H4 (cell line): ENCODE data around the gene HSPB9. TPM values are rescaled to one million over a fixed set of nuclear protein-coding genes. Genes with fewer than 3 reads are reported as not detected.
"Not testable (repeated sequence)": the region's sequence is repeated elsewhere in the genome, so short reads cannot be mapped to it uniquely, and the experiment has no call there.

ENCODE experiments used
- DNase-seq: peaks from one replicate; pipeline ENCODE4 v3.0.0-alpha.2; 2015; ENCODE audit warnings: low spot score
- total RNA-seq: library from RNA; depleted of rRNA; stranded (reverse); fragments of >200 nt; shearing (Covaris generic); gene quantifications from 2 replicates; pipeline ENCODE4 v1.2.3, GENCODE V29; 2014; rRNA removed

Gene HSPB9
- total RNA-seq, 1 experiment from 2014 or later = not detected

DNA sequence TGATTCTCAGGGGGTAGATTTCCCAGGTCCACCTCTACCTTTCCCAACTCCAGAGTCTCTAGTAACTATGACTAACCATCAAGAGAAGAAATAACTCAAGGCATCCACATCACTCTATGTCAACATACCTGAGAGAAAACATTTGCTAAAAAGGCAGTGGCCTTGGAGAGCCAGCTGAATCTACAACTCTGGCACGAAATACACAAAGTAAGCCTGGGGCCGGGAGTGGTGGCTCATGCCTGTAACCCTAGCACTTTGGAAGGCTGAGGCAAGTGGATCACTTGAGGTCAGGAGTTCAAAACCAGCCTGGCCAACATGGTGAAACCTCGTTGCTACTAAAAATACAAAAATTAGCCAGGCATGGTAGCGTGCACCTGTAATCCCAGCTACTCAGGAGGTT, 20.5 kb downstream of the HSPB9 start:
- not testable (repeated sequence) for DNase-seq

DNA sequence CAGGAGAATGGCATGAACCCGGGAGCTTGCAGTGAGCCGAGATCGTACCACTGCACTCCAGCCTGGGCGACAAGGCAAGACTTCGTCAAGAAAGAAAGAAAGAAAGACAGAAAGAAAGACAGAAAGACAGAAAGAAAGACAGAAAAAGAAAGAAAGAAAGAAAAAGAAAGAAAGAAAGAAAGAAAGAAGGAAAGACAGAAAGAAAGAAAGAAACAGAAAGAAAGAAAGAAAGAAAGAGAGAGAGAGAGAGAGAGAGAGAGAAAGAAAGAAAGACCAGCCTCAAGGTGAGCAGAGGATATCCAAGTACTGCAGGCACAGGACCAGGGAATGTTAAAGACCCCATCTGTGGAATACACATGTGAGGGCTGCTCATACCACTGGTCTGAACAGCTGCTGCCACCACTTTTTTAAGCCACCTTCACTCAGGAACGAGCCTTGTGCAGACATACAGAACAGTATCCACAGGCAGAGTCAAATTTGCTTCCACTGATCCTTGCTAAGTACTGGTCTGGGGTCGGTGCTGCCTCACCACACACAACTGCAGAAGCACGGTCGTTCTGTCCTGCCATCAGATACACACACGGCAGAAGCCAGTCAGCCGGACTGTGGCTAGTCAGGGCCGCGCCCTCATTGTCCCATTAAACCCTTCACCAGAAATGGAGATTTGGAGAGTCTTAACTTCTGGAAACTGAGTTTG, 24.5 kb downstream of the HSPB9 start:
- DNase-seq = no peak

DNA sequence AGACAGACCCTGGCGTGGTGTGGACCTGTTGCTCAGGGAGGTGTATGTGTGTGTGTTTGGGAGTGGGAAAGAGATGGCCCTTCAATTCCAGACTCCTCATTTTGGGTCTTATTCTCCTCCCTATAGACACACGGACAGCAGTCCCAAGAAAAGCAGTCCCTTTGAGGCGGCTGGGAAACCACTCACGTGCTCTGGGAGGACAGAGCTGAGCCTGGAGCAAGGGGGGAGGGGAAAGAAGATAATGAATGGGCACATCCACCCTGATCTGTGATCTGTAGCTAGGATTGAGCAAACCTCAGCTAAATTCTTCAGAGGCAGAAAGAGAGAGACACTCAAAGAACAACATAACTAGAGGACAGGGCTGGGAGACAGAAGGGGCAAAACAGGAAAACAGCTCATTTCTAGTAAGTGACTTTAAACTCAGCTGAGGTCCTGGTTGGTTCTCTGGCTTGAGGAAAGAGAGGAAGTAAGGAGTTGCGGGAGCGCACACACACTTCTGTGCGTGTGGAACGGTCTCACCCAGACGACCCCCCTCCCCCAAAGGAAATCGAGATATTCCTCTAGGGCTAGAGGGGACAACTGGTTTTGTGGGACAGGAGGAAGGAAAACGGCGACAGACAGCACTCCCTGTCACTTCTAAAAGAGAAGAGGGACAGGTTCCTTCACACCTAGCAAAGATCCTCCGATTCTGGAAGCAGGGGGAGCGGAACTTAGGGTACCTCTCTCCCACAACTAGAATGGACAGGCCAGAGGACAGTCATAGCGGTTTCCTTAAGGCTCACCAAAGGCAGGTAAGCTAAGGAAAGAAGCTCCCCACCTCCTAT, 31.5 kb downstream of the HSPB9 start:
- DNase-seq = no peak

DNA sequence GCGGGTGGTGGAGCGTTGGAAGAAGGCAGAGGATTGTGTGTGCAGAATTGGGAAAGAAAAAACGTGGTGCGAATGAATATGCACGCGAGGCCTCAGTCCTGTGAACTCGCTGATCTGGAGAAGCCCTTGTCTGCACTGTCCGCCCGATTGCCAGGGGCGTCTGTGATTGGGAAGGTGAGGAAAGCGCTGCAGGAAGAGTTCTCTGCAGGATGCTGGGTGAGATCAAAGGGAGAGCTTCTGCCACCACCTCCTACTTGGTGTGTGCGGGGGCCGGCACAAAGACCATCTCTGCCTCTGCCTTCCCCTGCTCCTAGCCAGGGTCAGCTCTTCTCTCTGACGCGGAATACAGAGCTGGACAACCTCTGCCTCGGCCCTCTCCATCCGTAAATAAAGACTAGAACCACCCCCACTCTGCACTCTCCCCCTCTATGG, 33.0 kb downstream of the HSPB9 start:
- DNase-seq = no peak

DNA sequence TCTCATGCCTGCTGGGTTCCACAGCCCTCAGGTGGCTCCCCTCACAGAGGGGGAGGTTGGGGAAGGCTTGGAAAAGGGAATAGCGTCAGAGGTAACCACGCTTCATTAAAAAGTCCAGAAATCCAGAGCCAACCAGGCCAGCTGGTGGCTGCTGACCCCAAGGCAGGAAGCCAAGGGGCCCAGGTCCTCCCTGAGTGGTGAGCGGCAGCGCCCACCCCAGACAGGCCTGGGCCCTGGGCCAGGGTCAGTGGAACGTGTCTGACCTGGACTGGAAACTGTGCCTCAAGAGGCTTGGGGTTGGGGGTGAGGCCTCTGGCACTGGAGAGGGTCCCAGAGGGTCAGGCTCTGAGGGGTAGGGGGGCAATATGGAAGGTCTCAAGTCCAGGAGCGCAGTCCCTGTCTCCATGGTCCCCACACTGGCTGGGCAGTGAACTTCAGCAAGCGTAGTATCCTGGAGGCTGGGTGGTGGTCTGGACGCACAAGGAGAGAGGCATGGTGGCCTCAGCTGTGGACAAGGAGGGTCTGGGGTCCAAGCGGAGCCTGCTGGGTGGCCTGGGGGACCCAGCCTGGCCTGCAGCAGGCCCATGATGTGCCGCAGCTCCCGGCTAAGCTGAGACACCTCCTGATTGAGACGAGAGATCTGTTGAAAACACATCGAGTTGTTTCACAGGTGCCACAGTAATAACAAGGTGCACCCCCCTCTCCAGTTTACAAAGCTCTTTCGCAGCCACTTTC, 37.4 kb downstream of the HSPB9 start:
- no peak for DNase-seq

DNA sequence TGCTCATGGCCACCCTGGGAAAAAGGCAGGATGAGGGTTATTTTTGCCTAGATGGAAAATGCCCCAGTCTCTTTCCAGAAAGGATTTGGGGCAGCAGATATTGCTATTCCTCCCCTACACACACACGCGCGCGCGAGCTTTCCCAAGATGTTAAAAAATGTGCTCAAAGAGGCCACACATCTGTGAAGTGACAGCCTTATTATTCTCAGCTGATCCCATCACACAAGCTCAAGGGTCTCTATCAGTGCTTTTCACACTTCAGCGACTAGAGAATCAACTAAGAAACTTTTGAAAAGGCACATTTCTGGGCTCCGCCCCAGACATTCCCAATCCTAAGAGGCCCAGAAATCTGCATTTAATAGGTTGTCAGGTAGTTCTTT, 37.9 kb downstream of the HSPB9 start:
- DNase-seq = no peak

DNA sequence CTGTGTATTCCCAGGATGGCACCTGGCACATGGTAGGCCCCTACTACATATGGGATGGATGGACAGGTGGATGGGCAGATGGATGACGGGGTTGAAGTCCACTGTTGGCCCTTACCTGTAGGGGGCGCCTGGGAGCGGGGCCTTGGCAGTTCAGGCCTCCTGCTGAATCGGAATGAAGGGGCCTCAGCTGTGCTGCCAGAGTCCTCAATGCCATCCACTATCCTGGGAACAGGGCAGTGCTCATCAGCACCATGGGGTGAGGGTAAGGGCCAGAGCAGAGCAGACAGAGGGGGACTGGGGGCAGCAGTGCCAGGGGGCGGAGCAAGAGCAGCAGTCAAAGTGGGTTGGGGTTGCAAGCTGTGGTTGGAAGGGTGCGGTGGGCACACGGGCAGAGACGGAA, 40.5 kb downstream of the HSPB9 start:
- no peak for DNase-seq

DNA sequence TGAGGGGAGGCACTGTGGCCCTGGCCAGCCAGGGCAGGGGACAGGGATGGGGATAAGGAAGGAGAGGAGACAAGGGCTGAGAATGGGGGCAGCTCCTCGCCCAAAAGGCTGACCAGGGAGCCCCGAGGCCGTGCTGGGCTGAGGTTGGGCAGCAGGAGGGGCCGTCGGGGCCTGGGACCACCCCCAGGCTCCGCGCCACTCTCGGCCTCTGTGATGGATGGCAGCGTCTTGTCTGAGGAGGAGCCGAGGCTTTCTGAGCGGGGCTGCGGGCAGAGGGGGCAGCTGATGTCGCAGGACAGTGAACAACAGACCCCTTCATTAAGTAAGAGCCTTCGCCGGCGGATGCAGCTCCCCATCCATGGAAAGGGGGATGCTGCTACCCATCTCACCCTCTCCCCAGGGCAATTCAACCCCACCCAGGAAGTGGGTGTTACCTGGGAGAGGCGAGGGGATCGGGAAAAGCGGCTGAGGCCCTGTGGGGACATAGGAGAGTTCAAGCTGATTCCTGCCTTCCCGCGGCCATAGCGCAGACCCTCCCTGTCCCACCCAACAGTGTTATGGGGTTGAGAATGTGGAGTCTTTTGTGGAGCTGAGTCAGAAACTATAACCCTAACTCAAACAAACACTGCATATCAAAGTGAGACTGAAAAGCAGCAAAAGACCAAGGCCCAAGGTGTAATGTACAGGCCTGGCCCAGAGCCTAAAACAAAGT, 41.2 kb downstream of the HSPB9 start:
- DNase-seq = no peak

DNA sequence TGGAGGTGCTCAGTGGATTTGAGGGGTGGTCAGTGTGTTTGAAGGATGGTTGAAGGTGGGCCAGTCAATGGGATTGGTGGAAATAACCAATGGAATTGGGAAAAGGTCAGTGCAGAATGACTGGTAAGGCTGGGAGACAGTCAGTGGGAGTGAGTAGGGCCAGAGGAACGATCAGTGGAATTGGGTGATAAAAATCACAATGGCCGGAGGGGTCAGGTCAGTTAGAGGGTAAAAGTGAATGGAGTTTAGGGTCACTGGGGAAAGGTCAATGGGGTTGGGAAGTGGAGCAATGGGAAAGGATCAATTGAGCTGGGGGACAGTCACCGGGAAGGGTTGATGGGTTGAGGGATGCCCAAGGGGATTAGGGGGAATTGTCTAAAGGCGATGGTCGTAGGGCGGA, 43.1 kb downstream of the HSPB9 start:
- DNase-seq = no peak

DNA sequence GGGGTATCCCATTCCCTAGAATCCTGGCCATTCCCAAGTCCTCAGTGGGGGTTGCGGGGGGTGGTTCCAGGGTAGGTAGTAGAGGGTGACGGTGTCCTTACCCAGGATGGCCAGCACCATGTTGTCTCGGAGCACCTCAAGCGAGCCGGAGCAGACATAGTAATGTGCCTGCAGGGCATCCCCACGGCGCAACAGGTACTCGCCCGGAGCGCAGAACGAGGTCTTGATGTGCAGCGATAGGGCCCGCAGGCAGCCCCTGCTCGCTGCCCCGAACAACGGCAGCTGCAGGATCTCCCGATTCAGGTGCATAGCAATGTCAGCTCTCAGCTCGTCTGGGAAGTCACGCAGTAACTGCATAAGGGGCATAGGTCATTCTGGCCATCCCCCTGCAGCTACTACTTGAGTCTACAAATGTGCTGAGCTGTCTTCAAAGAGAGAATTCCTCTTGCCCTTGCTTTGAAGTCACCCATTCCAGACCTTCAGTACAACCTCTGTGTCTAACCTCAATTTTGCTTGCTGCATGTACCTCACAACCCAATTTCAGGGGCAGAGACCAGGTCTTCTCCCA, 43.7 kb downstream of the HSPB9 start:
- no peak for DNase-seq

DNA sequence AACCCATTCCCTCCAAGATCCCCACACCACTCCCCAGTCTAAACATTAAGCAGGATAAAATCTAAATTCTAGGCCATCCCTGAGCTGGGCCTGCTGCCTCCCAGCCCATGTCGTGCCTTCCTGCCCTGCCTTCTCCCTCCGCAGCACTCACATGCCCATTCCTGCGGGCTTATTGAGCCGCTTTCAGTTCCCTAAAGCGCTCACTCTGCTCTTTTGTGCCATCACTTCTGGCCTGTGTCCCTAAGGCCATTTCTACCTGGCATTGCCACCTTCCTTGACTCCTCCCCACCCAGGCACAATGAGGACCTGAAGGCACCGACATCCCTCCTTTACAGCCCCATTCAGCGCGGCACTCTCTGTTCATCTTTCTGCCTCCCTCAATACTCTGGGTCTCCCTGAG, 45.2 kb downstream of the HSPB9 start:
- DNase-seq = no peak

DNA sequence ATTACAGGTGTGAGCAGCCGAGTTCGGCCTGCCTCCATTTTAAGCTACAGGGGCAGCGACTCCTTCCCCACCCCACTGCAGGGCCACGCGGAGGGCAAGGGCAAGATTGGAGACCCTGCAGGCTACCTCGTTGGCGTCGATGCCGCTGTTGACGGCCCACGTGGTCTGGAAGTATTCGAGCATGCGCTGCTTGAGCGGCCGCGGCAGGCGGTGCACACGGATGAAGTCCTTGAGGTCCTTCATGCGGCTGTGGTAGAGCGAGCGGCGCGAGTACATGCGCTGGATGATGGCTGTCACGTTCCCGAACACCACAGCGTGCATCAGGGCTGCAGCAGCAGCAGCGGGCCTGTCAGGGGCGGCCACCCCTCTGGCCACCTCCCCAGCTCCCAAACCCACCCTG, 46.7 kb downstream of the HSPB9 start:
- DNase-seq = no peak

DNA sequence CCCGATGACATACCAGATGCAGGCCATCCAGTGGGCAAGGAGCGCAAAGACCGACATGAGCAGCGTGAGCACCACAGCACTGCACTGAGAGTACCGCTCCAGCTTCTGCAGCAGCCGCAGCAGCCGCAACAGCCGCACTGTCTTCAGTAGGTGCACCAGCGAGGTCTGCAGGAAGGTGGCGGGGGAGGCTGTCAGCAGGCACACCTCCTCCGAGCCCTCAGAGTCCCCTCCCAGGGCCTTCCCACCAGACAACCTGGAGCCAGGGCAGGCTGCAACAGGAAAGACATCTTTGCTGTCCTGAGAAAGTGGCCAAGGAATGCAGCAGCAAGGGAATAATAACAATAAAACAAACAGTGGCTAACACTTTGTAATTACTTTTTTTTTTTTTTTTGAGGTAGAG, 49.2 kb downstream of the HSPB9 start:
- DNase-seq = no peak

Other genes with a start within 250 kb of the HSPB9 start
- gene ACLY, start 203.9 kb upstream of the HSPB9 start, total RNA-seq = 98.9 and 101 TPM in 2 replicates
- gene ODAD4, start 192.2 kb upstream of the HSPB9 start, total RNA-seq = 1.2 and 1.4 TPM in 2 replicates
- 47.5 and 64.8 TPM in 2 replicates for gene CNP, start 156.0 kb upstream of the HSPB9 start, total RNA-seq
- 86.7 and 109 TPM in 2 replicates for gene DNAJC7, start 105.4 kb upstream of the HSPB9 start, total RNA-seq
- gene NKIRAS2, start 102.7 kb upstream of the HSPB9 start, total RNA-seq = 23.9 and 36.9 TPM in 2 replicates
- gene C17orf113, start 72.2 kb upstream of the HSPB9 start, total RNA-seq = 0.19 and 0.62 TPM in 2 replicates
- 0.04 TPM in 1 of 2 replicates, not detected in the other for gene ZNF385C, start 24.3 kb upstream of the HSPB9 start, total RNA-seq
- 7.5 and 7.7 TPM in 2 replicates for gene DHX58, start 10.1 kb upstream of the HSPB9 start, total RNA-seq
- 7.5 and 16.7 TPM in 2 replicates for gene KAT2A, start 1.4 kb upstream of the HSPB9 start, total RNA-seq
- 67.3 and 79.9 TPM in 2 replicates for gene RAB5C, start 32.2 kb downstream of the HSPB9 start, total RNA-seq
- gene KCNH4, start 58.3 kb downstream of the HSPB9 start, total RNA-seq = 0.06 TPM in 1 of 2 replicates, not detected in the other
- gene HCRT, start 62.6 kb downstream of the HSPB9 start, total RNA-seq = not detected in 2 replicates
- 1.5 and 1.9 TPM in 2 replicates for gene GHDC, start 71.7 kb downstream of the HSPB9 start, total RNA-seq
- gene STAT5B, start 153.6 kb downstream of the HSPB9 start, total RNA-seq = 13.7 and 25.0 TPM in 2 replicates
- gene STAT5A, start 165.7 kb downstream of the HSPB9 start, total RNA-seq = 0.35 and 0.41 TPM in 2 replicates